ENCODE data around the gene SCD5.

The SCD5 gene

DNA sequence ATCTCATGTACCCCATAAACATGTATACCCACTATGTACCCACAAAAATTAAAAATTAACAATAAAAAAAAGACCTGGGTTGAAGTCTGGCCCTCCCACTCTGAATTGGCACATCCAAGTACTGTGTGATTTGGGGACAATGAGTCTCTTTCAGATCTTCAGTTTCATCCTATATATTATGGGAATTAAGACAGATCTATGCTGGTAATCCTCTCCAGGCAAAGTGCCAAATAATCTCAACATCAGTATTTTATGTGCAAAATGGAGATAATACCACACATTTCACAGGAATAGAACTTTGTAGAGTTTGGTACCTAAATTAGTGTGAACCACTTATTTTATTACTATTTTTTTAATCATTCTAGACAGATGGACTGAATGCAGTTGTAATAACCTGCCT is 11.0 kb upstream of the SCD5 start (continued):
- TF ChIP-seq ZBTB11 (tag by site-specific recombination; conservative IDR thresholded peaks at IDR 0.05; ENCODE audit: low read depth), result no peak
- no peak for TF ChIP-seq ZNF629 (tag by site-specific recombination; IDR thresholded peaks at IDR 0.05)
- TF ChIP-seq SP2 (tag by site-specific recombination; IDR thresholded peaks at IDR 0.05), result no peak
- TF ChIP-seq, protein P1, sequence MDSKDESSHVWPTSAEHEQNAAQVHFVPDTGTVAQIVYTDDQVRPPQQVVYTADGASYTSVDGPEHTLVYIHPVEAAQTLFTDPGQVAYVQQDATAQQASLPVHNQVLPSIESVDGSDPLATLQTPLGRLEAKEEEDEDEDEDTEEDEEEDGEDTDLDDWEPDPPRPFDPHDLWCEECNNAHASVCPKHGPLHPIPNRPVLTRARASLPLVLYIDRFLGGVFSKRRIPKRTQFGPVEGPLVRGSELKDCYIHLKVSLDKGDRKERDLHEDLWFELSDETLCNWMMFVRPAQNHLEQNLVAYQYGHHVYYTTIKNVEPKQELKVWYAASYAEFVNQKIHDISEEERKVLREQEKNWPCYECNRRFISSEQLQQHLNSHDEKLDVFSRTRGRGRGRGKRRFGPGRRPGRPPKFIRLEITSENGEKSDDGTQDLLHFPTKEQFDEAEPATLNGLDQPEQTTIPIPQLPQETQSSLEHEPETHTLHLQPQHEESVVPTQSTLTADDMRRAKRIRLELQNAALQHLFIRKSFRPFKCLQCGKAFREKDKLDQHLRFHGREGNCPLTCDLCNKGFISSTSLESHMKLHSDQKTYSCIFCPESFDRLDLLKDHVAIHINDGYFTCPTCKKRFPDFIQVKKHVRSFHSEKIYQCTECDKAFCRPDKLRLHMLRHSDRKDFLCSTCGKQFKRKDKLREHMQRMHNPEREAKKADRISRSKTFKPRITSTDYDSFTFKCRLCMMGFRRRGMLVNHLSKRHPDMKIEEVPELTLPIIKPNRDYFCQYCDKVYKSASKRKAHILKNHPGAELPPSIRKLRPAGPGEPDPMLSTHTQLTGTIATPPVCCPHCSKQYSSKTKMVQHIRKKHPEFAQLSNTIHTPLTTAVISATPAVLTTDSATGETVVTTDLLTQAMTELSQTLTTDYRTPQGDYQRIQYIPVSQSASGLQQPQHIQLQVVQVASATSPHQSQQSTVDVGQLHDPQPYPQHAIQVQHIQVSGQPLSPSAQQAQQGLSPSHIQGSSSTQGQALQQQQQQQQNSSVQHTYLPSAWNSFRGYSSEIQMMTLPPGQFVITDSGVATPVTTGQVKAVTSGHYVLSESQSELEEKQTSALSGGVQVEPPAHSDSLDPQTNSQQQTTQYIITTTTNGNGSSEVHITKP (tag by site-specific recombination; IDR thresholded peaks at IDR 0.05), result no peak
- TF ChIP-seq ZNF18 (tag by site-specific recombination; IDR thresholded peaks at IDR 0.05), result no peak
- TF ChIP-seq ZNF658 (tag by site-specific recombination; IDR thresholded peaks at IDR 0.05), result no peak

- no peaks in the 10 kb centered on the region; the same call in 1 of the 2 replicates for H3K4me1 ChIP-seq (ENCODE audit: control insufficient read depth, insufficient read depth, low read length)
- H3K36me3 ChIP-seq (ENCODE audit: control insufficient read depth in 2 of 2, insufficient read depth in 1 of 2, low read length in 2 of 2), result no peaks in the 10 kb centered on the region
- H3K27ac ChIP-seq (ENCODE audit: extremely low read depth, low read depth, low read length), result no peak overlapping the region
- ChIA-PET POLR2A (no interaction called here), CTCF (no interaction called here)
- H3K9me3 ChIP-seq (ENCODE audit: control insufficient read depth, insufficient read depth, low read depth, low read length), result no peaks in the 10 kb centered on the region
- H3K4me3 ChIP-seq (ENCODE audit: low read depth, low read length), result no peak overlapping the region
- TF ChIP-seq BCL6B (tag by site-specific recombination; IDR thresholded peaks at IDR 0.05) (no peak), ZFHX2 (tag by site-specific recombination; conservative IDR thresholded peaks at IDR 0.05) (peak; percentile 77), ZNF626 (tag by site-specific recombination; IDR thresholded peaks at IDR 0.05) (no peak), ZNF623 (tag by site-specific recombination; IDR thresholded peaks at IDR 0.05) (no peak), ZNF701 (tag by site-specific recombination; IDR thresholded peaks at IDR 0.05) (no peak), EGR2 (tag by site-specific recombination; IDR thresholded peaks at IDR 0.05; ENCODE audit: low read depth) (peak; percentile 60; the same call in 1 of the 2 replicates)
- TF ChIP-seq, protein P2, sequence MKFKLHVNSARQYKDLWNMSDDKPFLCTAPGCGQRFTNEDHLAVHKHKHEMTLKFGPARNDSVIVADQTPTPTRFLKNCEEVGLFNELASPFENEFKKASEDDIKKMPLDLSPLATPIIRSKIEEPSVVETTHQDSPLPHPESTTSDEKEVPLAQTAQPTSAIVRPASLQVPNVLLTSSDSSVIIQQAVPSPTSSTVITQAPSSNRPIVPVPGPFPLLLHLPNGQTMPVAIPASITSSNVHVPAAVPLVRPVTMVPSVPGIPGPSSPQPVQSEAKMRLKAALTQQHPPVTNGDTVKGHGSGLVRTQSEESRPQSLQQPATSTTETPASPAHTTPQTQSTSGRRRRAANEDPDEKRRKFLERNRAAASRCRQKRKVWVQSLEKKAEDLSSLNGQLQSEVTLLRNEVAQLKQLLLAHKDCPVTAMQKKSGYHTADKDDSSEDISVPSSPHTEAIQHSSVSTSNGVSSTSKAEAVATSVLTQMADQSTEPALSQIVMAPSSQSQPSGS (tag by site-specific recombination; IDR thresholded peaks at IDR 0.05; ENCODE audit: low read depth), result no peak
Measured at GRCh38 chr4:82803746-82804145, 5.2 kb upstream of the SCD5 start.
